HCT116 (cell line): Measurements from ENCODE around the gene HLCS. TPM values are rescaled to one million over a fixed set of nuclear protein-coding genes. Genes with fewer than 3 reads are reported as not detected.

Source experiments
- ATAC-seq: fragments of 200-7000 bp; cut with Tn5 transposase; 2 replicates; pipeline ENCODE4 v1.9.1; 2020; ENCODE audit warnings: mild to moderate bottlenecking, moderate library complexity
- BruUV-seq: library from RNA; stranded (reverse); fragments of 400-500 nt; replicated peaks from 2 replicates; lab custom pipeline; 2021; lab: Mats Ljungman, UMichigan
- CTCF ChIA-PET: fragments of 300-600 bp; sonication (Branson Sonifier 250); formaldehyde crosslinking; loops from one replicate; lab custom pipeline; 2021; ENCODE audit warnings: antibody characterized with exemption; lab: Charles Lee
- POLR2A ChIA-PET: fragments of 300-600, 350-600 bp; sonication (Branson Sonifier 250); formaldehyde crosslinking; loops from one replicate; lab custom pipeline; 2021; ENCODE audit warnings: antibody characterized with exemption; lab: Charles Lee
- RAD21 ChIA-PET, 2 experiments: fragments of 300-600 bp; sonication (Branson Sonifier 250); formaldehyde crosslinking; loops; one replicate each; lab custom pipeline; 2023; ENCODE audit warnings: low total read pairs in 2 of 2; ENCODE audit not compliant: uncharacterized antibody in 2 of 2, unreplicated experiment in 2 of 2, low non-redundant PET in 1 of 2; lab: Charles Lee
- DNase-seq: peaks from one replicate; pipeline ENCODE4 v3.0.0-alpha.2; 2010; ENCODE audit warnings: low read depth, low spot score
- H2AFZ ChIP-seq: fragments of 200-600 bp; shearing (Covaris generic), sonication (generic); 2 replicates; pipeline ENCODE4 v1.6.1; 2017; ENCODE audit warnings: low read depth, mixed run types, mixed read lengths, antibody characterized with exemption, low read length; ENCODE audit not compliant: poor library complexity, severe bottlenecking
- H3K27ac ChIP-seq: 2 replicates; pipeline ENCODE4 v1.5.1; 2012; ENCODE audit warnings: low read depth, low read length
- H3K27me3 ChIP-seq: fragments of 200-600 bp; sonication (generic); 2 replicates; pipeline ENCODE4 v1.6.1; 2016; ENCODE audit warnings: mixed run types, low read length, mixed read lengths; ENCODE audit not compliant: insufficient read depth
- H3K36me3 ChIP-seq, 2 experiments: fragments of 200-500 bp in 1 of 2; fragments of 200-600 bp in 1 of 2; sonication (Bioruptor generic) in 1 of 2; sonication (generic) in 1 of 2; 2 replicates each; pipeline versions ENCODE4 v1.5.1 to v1.6.1; 2014 to 2016; ENCODE audit warnings: low read length in 2 of 2, inconsistent platforms in 1 of 2, mixed read lengths in 1 of 2, mixed run types in 1 of 2; ENCODE audit not compliant: insufficient read depth in 2 of 2, control insufficient read depth in 1 of 2
- H3K4me1 ChIP-seq, 2 experiments: fragments of 200-600 bp in 1 of 2; sonication (generic) in 1 of 2; 2 replicates each; pipeline versions ENCODE4 v1.5.1 to v1.6.1; 2012 to 2017; ENCODE audit warnings: low read length in 2 of 2, inconsistent platforms in 1 of 2, mild to moderate bottlenecking in 1 of 2, mixed read lengths in 1 of 2, mixed run types in 1 of 2, moderate library complexity in 1 of 2; ENCODE audit not compliant: insufficient read depth in 2 of 2, control insufficient read depth in 1 of 2
- H3K4me2 ChIP-seq: fragments of 200-600 bp; sonication (generic); 2 replicates; pipeline ENCODE4 v1.6.1; 2017; ENCODE audit warnings: mixed run types, low read length, mixed read lengths
- H3K4me3 ChIP-seq, 2 experiments: fragments of 200-600 bp in 1 of 2; sonication (generic) in 1 of 2; replicated peaks in 1 of 2; 2 replicates each; pipeline ENCODE4 v1.5.1; 2011 to 2016; ENCODE audit warnings: low read length in 2 of 2, control low read depth in 1 of 2, low read depth in 1 of 2, mild to moderate bottlenecking in 1 of 2, mixed read lengths in 1 of 2, mixed run types in 1 of 2
- H3K79me2 ChIP-seq: fragments of 200-600 bp; sonication (generic); 2 replicates; pipeline ENCODE4 v1.6.1; 2017; ENCODE audit warnings: mild to moderate bottlenecking, mixed run types, low read length, moderate library complexity, mixed read lengths; ENCODE audit not compliant: insufficient read depth
- H3K9ac ChIP-seq: fragments of 200-600 bp; sonication (generic); 2 replicates; pipeline ENCODE4 v1.6.1; 2016; ENCODE audit warnings: low read length, mixed read lengths
- H3K9me2 ChIP-seq: fragments of 200-600 bp; sonication (generic), shearing (Covaris generic); 2 replicates; pipeline ENCODE4 v1.6.1; 2017; ENCODE audit warnings: mixed run types, mild to moderate bottlenecking, moderate library complexity; ENCODE audit not compliant: insufficient read depth
- H3K9me3 ChIP-seq, 2 experiments: fragments of 200-500 bp in 1 of 2; fragments of 200-600 bp in 1 of 2; sonication (Bioruptor generic) in 1 of 2; sonication (generic) in 1 of 2; 2 replicates each; pipeline ENCODE4 v1.6.1; 2014 to 2017; ENCODE audit warnings: low read length in 2 of 2, mixed read lengths in 2 of 2, inconsistent platforms in 1 of 2, low read depth in 1 of 2, mild to moderate bottlenecking in 1 of 2, mixed run types in 1 of 2, moderate library complexity in 1 of 2; ENCODE audit not compliant: control insufficient read depth in 1 of 2, insufficient read depth in 1 of 2
- H4K20me1 ChIP-seq: fragments of 200-600 bp; sonication (generic), shearing (Covaris generic); 2 replicates; pipeline ENCODE4 v1.6.1; 2017; ENCODE audit warnings: mixed run types, mild to moderate bottlenecking, moderate library complexity; ENCODE audit not compliant: insufficient read depth
- REST ChIP-seq: IDR thresholded peaks from 2 replicates; pipeline ENCODE4 v1.6.1; 2012; ENCODE audit warnings: low read depth
- YY1 ChIP-seq: IDR thresholded peaks from 2 replicates; pipeline ENCODE4 v1.6.1; 2011; ENCODE audit warnings: low read length, low read depth, moderate library complexity, mild to moderate bottlenecking; ENCODE audit not compliant: insufficient replicate concordance; ENCODE audit errors: extremely low read depth
- ZBTB33 ChIP-seq: IDR thresholded peaks from 2 replicates; pipeline ENCODE4 v1.6.1; 2011; ENCODE audit warnings: mild to moderate bottlenecking, low read length, moderate library complexity; ENCODE audit not compliant: insufficient replicate concordance; ENCODE audit errors: extremely low read depth
- ZFX ChIP-seq: fragments of 450-650 bp; IDR thresholded peaks from 2 replicates; pipeline ENCODE4 v1.6.1; 2017
- ZNF274 ChIP-seq: fragments of 200-500 bp; sonication (Bioruptor generic); IDR thresholded peaks from 2 replicates; pipeline ENCODE4 v1.6.1; 2014; ENCODE audit warnings: mild to moderate bottlenecking, low read depth, low read length, inconsistent platforms
- intact Hi-C: fragments of 100-400 bp; cut with micrococcal nuclease; formaldehyde crosslinking; loops from 2 replicates; pipeline ENCODE4 v1.10.0; 2022
- total RNA-seq: library from RNA; stranded (reverse); gene quantifications from one replicate; pipeline ENCODE4 v1.2.1, GENCODE V29; 2021; ENCODE audit not compliant: unreplicated experiment

The HLCS gene
- total RNA-seq, 1 experiment from 2014 or later: 18.5 TPM

GRCh38 chr21:36708286-36709029 lies 258.0 kb downstream of the HLCS start:
- no TSS peak for BruUV-seq
- peaks cover 0 to 2% of the 10 kb centered on the region in 2 experiments; a peak in 1 of 4 replicates for H3K36me3 ChIP-seq
- no peaks in the 10 kb centered on the region for H3K4me1 ChIP-seq
- H3K9me3 ChIP-seq: no peaks in the 10 kb centered on the region
- no peak overlapping the region for H2AFZ ChIP-seq
- H3K27ac ChIP-seq: no peak overlapping the region
- POLR2A ChIA-PET: no interaction called here
- no peaks in the 10 kb centered on the region for H3K27me3 ChIP-seq
- DNase-seq (no peak), ATAC-seq (no peak)
- no peak overlapping the region for H3K4me2 ChIP-seq
- CTCF ChIA-PET: no interaction called here
- no peak overlapping the region for H3K4me3 ChIP-seq
- H3K9me2 ChIP-seq: no peaks in the 10 kb centered on the region
- RAD21 ChIA-PET: no interaction called here
- peaks cover 48% of the 10 kb centered on the region for H3K79me2 ChIP-seq
- intact Hi-C loops: no loop called here
- H3K9ac ChIP-seq: no peak overlapping the region
- TF ChIP-seq ZFX: no peak
- TF ChIP-seq REST: no peak
- TF ChIP-seq ZNF274: no peak
- TF ChIP-seq YY1: no peak
- no peak for TF ChIP-seq ZBTB33
- no peaks in the 10 kb centered on the region for H4K20me1 ChIP-seq
